Trophoblast cell (in vitro differentiated cells and primary cell): ENCODE data around the gene TACC2.

ENCODE experiments used
- DNase-seq, 2 donors: peaks; one replicate each; pipeline ENCODE4 v3.0.0-alpha.2; 2016
- H2AFZ ChIP-seq: 2 replicates; pipeline ENCODE4 v1.6.1; 2013; ENCODE audit warnings: low read length, moderate library complexity, mild to moderate bottlenecking; ENCODE audit not compliant: insufficient read depth, poor library complexity
- H2AK5ac ChIP-seq: 2 replicates; pipeline ENCODE4 v1.6.1; 2013; ENCODE audit warnings: mild to moderate bottlenecking, low read length
- H2BK120ac ChIP-seq: 2 replicates; pipeline ENCODE4 v1.6.1; 2013; ENCODE audit warnings: low read length, mild to moderate bottlenecking, moderate library complexity; ENCODE audit not compliant: insufficient read depth, poor library complexity
- H2BK12ac ChIP-seq: 2 replicates; pipeline ENCODE4 v1.6.1; 2013; ENCODE audit warnings: mild to moderate bottlenecking, low read length, moderate library complexity
- H2BK5ac ChIP-seq: 2 replicates; pipeline ENCODE4 v1.6.1; 2013; ENCODE audit warnings: low read length, low read depth, moderate library complexity, mild to moderate bottlenecking; ENCODE audit not compliant: poor library complexity
- H3K14ac ChIP-seq: 2 replicates; pipeline ENCODE4 v1.6.1; 2013; ENCODE audit warnings: mild to moderate bottlenecking, low read length
- H3K18ac ChIP-seq: 2 replicates; pipeline ENCODE4 v1.6.1; 2013; ENCODE audit warnings: mild to moderate bottlenecking, low read length
- H3K23ac ChIP-seq: 2 replicates; pipeline ENCODE4 v1.6.1; 2013; ENCODE audit warnings: low read length
- H3K27ac ChIP-seq: 2 replicates; pipeline ENCODE4 v1.5.1; 2013; ENCODE audit warnings: low read depth, mild to moderate bottlenecking, inconsistent platforms, low read length, moderate library complexity
- H3K27me3 ChIP-seq: 2 replicates; pipeline ENCODE4 v1.6.1; 2013; ENCODE audit warnings: inconsistent platforms, mild to moderate bottlenecking, low read length, moderate library complexity; ENCODE audit not compliant: insufficient read depth
- H3K36me3 ChIP-seq, 2 experiments: 1 replicate in 1 of 2; 2 replicates in 1 of 2; pipeline ENCODE4 v1.6.1; 2013; ENCODE audit warnings: low read length in 2 of 2, mild to moderate bottlenecking in 2 of 2, moderate library complexity in 1 of 2; ENCODE audit not compliant: insufficient read depth in 2 of 2, control insufficient read depth in 1 of 2
- H3K4ac ChIP-seq: 2 replicates; pipeline ENCODE4 v1.6.1; 2013; ENCODE audit warnings: low read depth, mild to moderate bottlenecking, low read length, moderate library complexity
- H3K4me1 ChIP-seq, 2 experiments: 1 replicate in 1 of 2; 2 replicates in 1 of 2; pipeline ENCODE4 v1.6.1; 2013; ENCODE audit warnings: low read length in 2 of 2, mild to moderate bottlenecking in 2 of 2, moderate library complexity in 1 of 2; ENCODE audit not compliant: insufficient read depth in 2 of 2, control insufficient read depth in 1 of 2
- H3K4me2 ChIP-seq: 2 replicates; pipeline ENCODE4 v1.6.1; 2013; ENCODE audit warnings: inconsistent platforms, mild to moderate bottlenecking, low read length, moderate library complexity
- H3K4me3 ChIP-seq: 2 replicates; pipeline ENCODE4 v1.5.1; 2013; ENCODE audit warnings: mild to moderate bottlenecking, low read depth, low read length, inconsistent platforms
- H3K79me1 ChIP-seq: one replicate; pipeline ENCODE4 v1.6.1; 2013; ENCODE audit warnings: low read length
- H3K79me2 ChIP-seq: 2 replicates; pipeline ENCODE4 v1.6.1; 2013; ENCODE audit warnings: low read length, mild to moderate bottlenecking; ENCODE audit not compliant: control insufficient read depth, insufficient read depth, poor library complexity
- H3K9ac ChIP-seq: 2 replicates; pipeline ENCODE4 v1.6.1; 2013; ENCODE audit warnings: mild to moderate bottlenecking, low read length
- H3K9me3 ChIP-seq: 2 replicates; pipeline ENCODE4 v1.6.1; 2013; ENCODE audit warnings: low read depth, mild to moderate bottlenecking, control low read depth, inconsistent platforms, low read length; ENCODE audit not compliant: insufficient read depth
- H4K12ac ChIP-seq: 2 replicates; pipeline ENCODE4 v1.6.1; 2013; ENCODE audit warnings: low read depth, mild to moderate bottlenecking, low read length, moderate library complexity
- H4K8ac ChIP-seq: 2 replicates; pipeline ENCODE4 v1.6.1; 2013; ENCODE audit warnings: low read depth, mild to moderate bottlenecking, low read length, moderate library complexity
- H4K91ac ChIP-seq: one replicate; pipeline ENCODE4 v1.6.1; 2013; ENCODE audit warnings: low read depth, mild to moderate bottlenecking, low read length, moderate library complexity
- WGBS: extraction: QIAGEN DNeasy Blood & Tissue Kit; methylation state at CpG from one replicate; pipeline ENCODE4 v1.1.7; 2013; ENCODE audit warnings: missing lambda C conversion rate; ENCODE audit not compliant: insufficient read length, insufficient coverage; ENCODE audit errors: extremely low coverage; 5-methylcytosine and 5-hydroxymethylcytosine counted together

Gene TACC2

DNA sequence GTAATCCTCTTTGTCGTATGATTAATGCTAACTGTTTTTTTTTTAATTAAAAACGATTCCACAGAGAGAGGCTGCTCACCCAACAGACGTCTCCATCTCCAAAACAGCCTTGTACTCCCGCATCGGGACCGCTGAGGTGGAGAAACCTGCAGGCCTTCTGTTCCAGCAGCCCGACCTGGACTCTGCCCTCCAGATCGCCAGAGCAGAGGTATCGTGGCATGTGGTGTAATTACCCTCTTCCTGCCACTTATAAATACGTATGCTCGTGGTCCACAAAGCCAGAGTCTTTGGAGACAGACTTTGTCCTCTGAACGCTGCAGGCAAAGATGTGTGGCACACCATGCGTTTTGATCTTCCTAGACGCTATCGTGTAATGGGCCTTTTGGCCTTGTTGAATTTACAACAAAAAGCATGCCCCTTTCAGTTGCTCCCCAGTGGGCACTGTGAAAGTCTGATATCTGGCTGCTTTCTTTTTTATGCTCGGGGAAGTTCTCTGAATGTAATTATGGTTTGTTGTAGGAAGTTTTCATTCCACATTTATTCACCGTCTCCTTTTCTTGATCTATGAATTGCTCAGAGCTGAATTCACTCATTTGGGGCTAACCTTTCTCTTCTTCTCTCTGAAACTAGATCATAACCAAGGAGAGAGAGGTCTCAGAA lies 248.5 kb downstream of the TACC2 start:
- Histone ChIP-seq H4K91ac (no peak overlapping the region), H3K23ac (no peak overlapping the region), H3K4ac (no peak overlapping the region), H3K4me1 (peaks cover 3 to 7% of the 10 kb centered on the region in 2 experiments), H2AK5ac (no peak overlapping the region), H2BK5ac (no peak overlapping the region), H3K18ac (no peak overlapping the region), H3K4me2 (no peak overlapping the region), H4K12ac (no peak overlapping the region), H3K9me3 (peaks cover 1% of the 10 kb centered on the region), H3K9ac (no peak overlapping the region), H3K27ac (peak overlapping the region; percentile 5), H3K79me2 (no peaks in the 10 kb centered on the region), H2BK120ac (no peak overlapping the region), H3K36me3 (peaks cover 7 to 14% of the 10 kb centered on the region in 2 experiments), H3K4me3 (no peak overlapping the region), H2BK12ac (no peak overlapping the region), H3K79me1 (no peaks in the 10 kb centered on the region), H4K8ac (no peak overlapping the region), H2AFZ (no peak overlapping the region), H3K14ac (no peak overlapping the region), H3K27me3 (no peaks in the 10 kb centered on the region)
- no peak for DNase-seq
- no CpG with 5 or more reads among the region's 17 CpGs for WGBS

DNA sequence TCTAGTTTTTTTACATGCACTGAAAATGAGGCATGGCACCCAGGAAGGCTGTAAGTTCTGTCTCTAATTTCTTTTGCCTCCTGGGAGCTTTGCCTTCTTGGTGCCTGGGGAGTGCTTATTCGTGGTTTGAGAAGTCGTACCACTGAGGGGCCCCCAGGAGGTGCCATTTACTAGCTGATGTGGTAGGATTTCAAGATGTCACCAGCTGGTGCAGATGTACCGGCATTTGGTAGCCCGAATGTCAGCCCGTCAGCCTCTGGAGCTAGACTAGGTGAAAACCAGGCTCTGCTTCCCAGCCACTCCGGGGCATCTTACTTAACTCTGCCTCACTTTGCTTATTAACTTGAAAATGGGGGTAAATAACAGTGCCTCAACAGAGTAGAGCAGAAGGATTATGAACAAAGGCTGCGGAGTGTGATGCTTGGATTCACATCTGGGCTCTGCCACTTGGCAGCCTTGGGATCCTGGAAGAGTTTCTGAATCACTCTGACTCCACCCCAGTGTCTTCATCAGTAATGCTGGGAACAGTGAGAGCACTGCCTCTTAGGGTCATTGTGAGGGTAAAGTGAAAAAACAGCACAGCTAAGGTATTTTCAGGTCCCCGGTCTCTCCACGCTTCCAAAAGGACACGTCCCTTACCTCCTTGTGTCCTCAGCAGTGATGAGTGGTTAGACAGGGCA lies 250.8 kb downstream of the TACC2 start:
- H2BK12ac ChIP-seq: no peak overlapping the region
- H3K27ac ChIP-seq: no peak overlapping the region
- H3K14ac ChIP-seq: no peak overlapping the region
- H4K12ac ChIP-seq: no peak overlapping the region
- H2BK5ac ChIP-seq: no peak overlapping the region
- H3K36me3 ChIP-seq: peaks cover 5 to 7% of the 10 kb centered on the region in 2 experiments
- H3K4ac ChIP-seq: no peak overlapping the region
- WGBS: no CpG with 5 or more reads among the region's 10 CpGs
- no peak overlapping the region for H4K91ac ChIP-seq
- no peak overlapping the region for H4K8ac ChIP-seq
- H3K4me1 ChIP-seq: peaks cover 3 to 7% of the 10 kb centered on the region in 2 experiments
- no peaks in the 10 kb centered on the region for H3K79me1 ChIP-seq
- H3K4me3 ChIP-seq: no peak overlapping the region
- H3K9ac ChIP-seq: no peak overlapping the region
- no peak overlapping the region for H2BK120ac ChIP-seq
- DNase-seq: no peak
- H3K23ac ChIP-seq: no peak overlapping the region
- H2AK5ac ChIP-seq: no peak overlapping the region
- H3K4me2 ChIP-seq: no peak overlapping the region
- H2AFZ ChIP-seq: no peak overlapping the region
- peaks cover 1% of the 10 kb centered on the region for H3K9me3 ChIP-seq
- no peaks in the 10 kb centered on the region for H3K79me2 ChIP-seq
- H3K18ac ChIP-seq: no peak overlapping the region
- H3K27me3 ChIP-seq: no peaks in the 10 kb centered on the region

DNA sequence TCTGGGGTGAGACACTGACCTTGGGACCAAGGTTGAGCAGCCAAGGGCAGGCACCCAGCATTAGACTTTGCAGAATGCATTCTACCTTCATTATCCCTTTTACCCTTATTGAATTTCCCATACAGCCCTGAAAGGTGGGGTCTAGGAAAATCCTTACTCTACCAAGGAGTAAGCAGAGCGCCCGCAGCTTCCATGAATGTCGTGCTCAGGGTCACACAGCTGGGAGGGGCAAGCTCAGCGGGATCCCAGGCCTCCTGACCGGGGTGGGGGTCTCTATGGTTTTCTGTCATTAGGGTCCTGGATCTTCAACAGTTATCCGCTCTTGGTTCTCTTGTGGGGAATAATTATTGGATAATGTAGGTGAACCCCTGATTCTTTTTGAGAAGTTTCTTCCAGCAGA lies 251.4 kb downstream of the TACC2 start:
- WGBS: no CpG with 5 or more reads among the region's 6 CpGs
- H3K4me2 ChIP-seq: no peak overlapping the region
- H2BK5ac ChIP-seq: no peak overlapping the region

DNA sequence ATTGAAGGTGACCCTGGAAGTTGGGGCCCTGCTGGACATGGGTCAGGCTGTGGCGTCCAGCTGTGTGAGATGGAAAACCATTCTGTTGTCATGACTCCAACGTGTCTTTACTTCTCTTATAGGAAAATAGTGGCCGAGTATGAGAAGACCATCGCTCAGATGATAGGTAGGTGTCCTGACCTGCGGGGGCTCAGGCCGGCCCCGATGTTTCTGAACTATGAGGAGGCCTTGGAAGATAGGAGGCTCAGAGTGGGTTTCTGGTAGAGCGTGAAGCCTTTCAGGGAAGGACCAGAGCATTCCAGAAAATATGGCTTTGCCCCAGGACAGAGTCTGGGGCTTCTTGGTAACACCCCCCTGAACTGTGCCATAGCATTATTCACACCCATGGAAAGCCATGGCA lies 252.9 kb downstream of the TACC2 start:
- H3K18ac ChIP-seq: no peak overlapping the region
- no CpG with 5 or more reads among the region's 8 CpGs for WGBS

More for the DNA sequence above, 251.4 kb downstream of the TACC2 start:
- Histone ChIP-seq H3K36me3 (peaks cover 5 to 7% of the 10 kb centered on the region in 2 experiments), H3K23ac (no peak overlapping the region), H3K4me1 (peaks cover 3 to 7% of the 10 kb centered on the region in 2 experiments), H3K14ac (no peak overlapping the region), H2AFZ (no peak overlapping the region), H3K18ac (no peak overlapping the region), H3K9me3 (peaks cover 1% of the 10 kb centered on the region), H3K79me1 (no peaks in the 10 kb centered on the region), H3K4ac (no peak overlapping the region), H3K27me3 (no peaks in the 10 kb centered on the region), H3K4me3 (no peak overlapping the region), H4K91ac (no peak overlapping the region), H3K79me2 (no peaks in the 10 kb centered on the region), H2BK12ac (no peak overlapping the region), H3K27ac (no peak overlapping the region), H3K9ac (no peak overlapping the region), H4K8ac (no peak overlapping the region), H2BK120ac (no peak overlapping the region), H2AK5ac (no peak overlapping the region), H4K12ac (no peak overlapping the region)
- no peak for DNase-seq

More for the DNA sequence above, 252.9 kb downstream of the TACC2 start:
- no peak for DNase-seq
- peaks cover 1% of the 10 kb centered on the region for H3K9me3 ChIP-seq
- H4K91ac ChIP-seq: no peak overlapping the region
- no peak overlapping the region for H2AFZ ChIP-seq
- H3K79me2 ChIP-seq: no peaks in the 10 kb centered on the region
- no peaks in the 10 kb centered on the region for H3K27me3 ChIP-seq
- peaks cover 7% of the 10 kb centered on the region in 2 experiments for H3K36me3 ChIP-seq
- H2BK12ac ChIP-seq: no peak overlapping the region
- H2AK5ac ChIP-seq: no peak overlapping the region
- no peaks in the 10 kb centered on the region for H3K79me1 ChIP-seq
- no peak overlapping the region for H3K23ac ChIP-seq
- no peak overlapping the region for H2BK5ac ChIP-seq
- no peak overlapping the region for H3K14ac ChIP-seq
- no peak overlapping the region for H3K4ac ChIP-seq
- no peak overlapping the region for H4K12ac ChIP-seq
- H3K4me2 ChIP-seq: no peak overlapping the region
- H3K27ac ChIP-seq: no peak overlapping the region
- peak overlapping the region; percentile 12 for H3K4me3 ChIP-seq
- H2BK120ac ChIP-seq: no peak overlapping the region
- H3K9ac ChIP-seq: no peak overlapping the region
- H4K8ac ChIP-seq: no peak overlapping the region
- H3K4me1 ChIP-seq: peaks cover 3% of the 10 kb centered on the region in 2 experiments
